GM21528 (cell line): Measurements from ENCODE around the gene CTRL.
"Not testable (repeated sequence)": the region's sequence is repeated elsewhere in the genome, so short reads cannot be mapped to it uniquely, and the experiment has no call there.

Source experiments
- ATAC-seq: cut with Tn5 transposase; IDR thresholded peaks from one replicate; pipeline ENCODE4 v1.9.1; 2021; ENCODE audit warnings: mild to moderate bottlenecking, moderate library complexity; ENCODE audit not compliant: unreplicated experiment, low FRiP score

The CTRL gene

GRCh38 chr16:67927131-67927941 lies 4.3 kb downstream of the CTRL start:
- no peak for ATAC-seq

DNA sequence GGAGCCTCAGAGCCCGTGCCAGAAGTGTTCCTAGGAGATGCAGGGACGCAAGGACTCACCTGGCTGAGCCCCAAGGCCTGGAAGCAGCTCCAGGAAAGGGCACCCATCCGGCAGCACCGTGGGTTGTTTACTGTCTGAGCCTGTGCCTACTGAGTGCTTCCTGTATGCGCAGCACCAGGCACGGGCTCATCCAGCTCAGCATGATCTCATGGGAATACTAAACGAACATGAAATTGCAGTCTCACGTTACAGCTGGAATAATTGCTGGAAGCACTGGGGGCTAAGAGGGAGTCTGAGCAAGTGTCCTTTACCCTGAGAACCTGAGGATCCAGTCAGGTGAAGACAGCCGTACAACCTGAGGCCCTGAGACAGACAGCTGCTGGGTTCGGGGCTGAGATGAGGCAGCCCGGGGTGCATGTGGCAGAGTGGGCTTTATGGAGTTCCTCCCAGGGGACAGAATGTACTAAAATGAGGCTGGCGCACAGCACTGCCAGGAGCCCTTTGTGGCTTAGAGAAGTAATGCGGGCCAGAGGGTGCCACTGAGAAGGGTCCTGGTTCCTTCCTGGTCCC lies 5.4 kb downstream of the CTRL start:
- ATAC-seq: no peak

DNA sequence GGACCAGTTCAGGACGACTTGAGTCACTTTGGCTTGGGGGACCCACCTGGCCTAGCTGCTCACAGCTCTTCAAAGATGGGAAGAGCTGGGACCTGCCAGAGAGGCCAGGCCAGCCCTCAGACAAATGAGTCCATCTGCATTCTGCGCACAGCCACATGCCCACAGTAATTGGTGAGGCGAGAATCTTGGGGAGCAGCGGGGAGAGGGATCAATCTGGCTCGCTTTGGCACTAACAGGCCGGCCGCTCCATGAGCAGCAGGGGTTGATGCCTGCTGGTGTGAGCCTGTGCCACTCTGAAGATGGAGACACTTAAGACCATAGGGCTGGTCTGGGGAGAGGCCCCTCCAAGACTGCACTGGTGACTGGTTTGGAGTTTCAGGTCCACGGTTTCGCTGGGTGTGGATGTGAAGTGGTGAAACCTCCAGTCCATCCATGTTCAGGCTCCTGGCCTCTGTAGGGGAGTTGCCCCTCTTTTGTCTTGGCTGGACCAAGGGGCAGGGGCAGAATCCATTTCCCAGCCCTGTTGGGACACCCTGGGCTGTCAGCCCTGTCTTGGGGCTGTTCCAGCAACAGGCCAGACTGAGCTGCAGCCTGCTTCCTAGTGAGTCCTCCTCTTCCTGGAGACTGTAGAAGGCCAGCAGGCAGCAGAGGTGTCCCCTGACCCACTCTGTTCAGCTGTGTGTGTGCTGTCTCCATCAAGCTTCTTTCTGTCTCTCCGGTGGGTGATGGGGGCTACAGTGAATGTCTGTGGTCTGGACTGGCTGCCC lies 7.3 kb downstream of the CTRL start:
- ATAC-seq: no peak

GRCh38 chr16:67923414-67924116 lies 8.1 kb downstream of the CTRL start:
- ATAC-seq: no peak

DNA sequence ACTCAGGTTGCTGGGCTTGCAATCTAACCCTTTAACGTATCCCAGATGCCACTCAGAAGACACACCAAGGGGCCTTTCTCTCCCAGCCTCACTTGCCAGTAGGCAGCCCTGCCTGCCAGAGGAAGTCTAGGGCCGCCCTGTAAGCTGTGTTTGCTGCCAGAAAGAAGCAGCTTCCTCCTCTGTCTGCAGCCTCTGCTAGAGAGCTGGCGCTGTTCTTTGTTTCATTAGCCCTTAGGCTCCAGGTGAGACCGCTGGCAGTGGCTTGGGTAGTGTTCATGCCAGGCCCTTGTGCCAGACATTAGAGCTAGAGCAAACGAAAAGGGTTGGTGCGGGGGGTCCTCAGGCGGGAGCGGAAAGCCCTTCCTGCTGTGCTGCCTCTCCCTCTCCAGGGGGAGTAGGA lies 8.9 kb downstream of the CTRL start:
- no peak for ATAC-seq

DNA sequence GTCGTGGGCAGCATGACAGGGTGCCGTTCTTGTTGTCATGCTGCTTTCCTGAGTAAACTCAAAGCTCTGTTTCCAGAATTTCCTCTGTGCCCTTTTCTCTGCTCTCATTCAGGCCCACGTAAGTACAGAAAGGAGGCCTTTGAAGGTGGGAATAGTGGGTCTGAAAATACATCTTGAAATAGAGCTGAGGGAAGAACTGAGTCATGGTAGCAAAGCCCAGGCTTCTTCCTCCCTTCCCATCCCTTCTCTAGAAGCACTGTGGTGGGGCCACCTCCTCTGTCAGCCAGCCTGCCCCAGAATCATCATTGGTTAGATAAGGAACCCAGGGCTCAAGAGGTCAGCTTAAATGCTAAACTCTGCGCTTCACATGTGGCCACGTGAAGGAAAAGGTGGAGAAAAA lies 9.4 kb downstream of the CTRL start:
- ATAC-seq: no peak

- ATAC-seq: no peak
Observed at GRCh38 chr16:67919622-67920221, 11.9 kb downstream of the CTRL start.

- ATAC-seq: no peak
Observed at GRCh38 chr16:67917852-67918236, 13.8 kb downstream of the CTRL start.

DNA sequence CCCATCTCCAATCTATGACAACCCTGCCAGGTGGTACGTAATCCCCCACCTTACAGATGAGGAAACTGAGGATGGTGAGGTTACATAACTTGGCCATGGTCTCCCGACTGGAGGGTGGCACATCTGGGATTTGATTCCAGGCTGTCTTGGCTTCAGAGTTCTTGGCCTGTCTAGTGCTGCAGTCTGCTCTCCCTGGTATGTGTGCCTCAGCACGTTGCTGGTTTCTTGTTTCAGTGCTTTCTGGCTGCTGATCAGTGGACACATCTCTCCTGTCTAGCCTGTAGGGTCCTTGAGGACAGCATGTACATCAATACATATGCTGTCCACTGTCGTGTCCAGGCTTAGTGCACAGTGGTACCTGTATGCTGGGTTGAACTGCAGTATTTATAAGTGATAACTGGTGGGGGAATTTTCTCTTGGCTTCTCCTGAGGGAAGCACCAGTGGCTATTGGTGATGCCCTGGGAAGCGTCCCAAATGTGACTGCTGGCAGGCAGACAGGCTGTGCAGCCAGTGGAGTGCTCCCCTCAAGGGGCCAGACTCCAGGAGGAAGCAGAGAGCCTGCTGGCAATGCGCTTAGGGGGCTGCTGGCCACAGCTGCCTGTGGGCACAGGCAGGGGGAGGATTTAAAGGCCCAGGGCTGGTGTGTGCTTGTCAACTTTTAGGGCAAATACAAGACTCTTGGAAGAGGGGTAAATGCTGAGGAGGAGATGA lies 14.4 kb downstream of the CTRL start:
- no peak for ATAC-seq

GRCh38 chr16:67915831-67916723 lies 15.6 kb downstream of the CTRL start:
- no peak for ATAC-seq

DNA sequence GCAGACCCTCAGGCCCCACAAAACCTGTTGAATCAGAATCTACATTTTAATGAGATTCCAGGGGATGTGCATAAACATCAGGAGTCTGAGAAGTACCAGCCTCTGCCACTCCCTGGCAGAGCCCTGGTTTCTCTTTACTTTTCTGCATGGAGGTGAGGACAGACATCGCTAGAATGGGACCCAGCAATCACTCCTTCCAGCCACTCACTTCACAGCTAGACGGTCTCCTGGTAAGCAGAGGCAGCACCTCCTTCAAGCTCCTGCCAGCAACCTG lies 16.2 kb downstream of the CTRL start:
- not testable (repeated sequence) for ATAC-seq

DNA sequence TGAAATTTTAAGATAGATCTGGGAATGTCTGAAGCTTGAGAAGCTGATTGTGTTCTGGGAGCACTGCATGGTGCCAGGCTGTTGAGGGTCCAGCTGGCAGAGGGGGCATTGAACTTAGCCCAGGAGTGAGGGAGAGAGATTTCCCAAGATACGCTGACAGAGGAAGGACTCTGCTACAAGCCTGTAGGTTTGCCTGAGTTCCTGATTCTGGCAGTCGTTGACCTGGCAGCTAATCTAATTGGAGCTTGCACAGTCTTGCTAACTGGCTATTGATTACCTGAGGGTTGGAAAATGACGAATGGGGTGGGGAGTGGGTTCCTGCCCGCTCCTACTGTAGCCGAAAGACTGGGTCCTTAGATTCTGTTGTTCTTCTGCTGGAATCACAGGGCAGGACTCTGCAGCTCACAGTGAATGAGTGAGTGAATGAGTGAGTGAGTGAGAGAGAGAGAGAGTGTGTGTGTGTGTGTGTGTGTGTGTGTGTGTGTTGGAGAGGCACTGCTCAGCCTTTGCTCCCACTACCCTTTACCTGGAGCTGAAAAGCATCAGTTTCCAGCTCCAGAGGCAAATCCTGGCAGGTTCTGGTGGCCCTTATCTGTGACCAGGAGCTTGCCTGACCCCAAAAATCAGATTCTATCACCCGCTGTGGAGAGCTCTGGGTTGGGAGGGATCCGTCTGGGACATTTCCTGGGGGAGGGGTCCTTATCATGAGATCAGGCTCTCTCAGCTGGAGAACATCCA lies 16.7 kb downstream of the CTRL start:
- ATAC-seq: no peak

- ATAC-seq: no peak
Observed at GRCh38 chr16:67910158-67910557, 21.5 kb downstream of the CTRL start.

DNA sequence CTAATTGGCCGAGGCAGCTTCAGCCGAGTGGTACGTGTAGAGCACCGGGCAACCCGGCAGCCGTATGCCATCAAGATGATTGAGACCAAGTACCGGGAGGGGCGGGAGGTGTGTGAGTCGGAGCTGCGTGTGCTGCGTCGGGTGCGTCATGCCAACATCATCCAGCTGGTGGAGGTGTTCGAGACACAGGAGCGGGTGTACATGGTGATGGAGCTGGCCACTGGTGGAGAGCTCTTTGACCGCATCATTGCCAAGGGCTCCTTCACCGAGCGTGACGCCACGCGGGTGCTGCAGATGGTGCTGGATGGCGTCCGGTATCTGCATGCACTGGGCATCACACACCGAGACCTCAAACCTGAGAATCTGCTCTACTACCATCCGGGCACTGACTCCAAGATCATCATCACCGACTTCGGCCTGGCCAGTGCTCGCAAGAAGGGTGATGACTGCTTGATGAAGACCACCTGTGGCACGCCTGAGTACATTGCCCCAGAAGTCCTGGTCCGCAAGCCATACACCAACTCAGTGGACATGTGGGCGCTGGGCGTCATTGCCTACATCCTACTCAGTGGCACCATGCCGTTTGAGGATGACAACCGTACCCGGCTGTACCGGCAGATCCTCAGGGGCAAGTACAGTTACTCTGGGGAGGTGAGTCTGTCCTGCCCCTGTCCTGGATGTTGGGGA lies 22.5 kb downstream of the CTRL start:
- ATAC-seq: no peak

DNA sequence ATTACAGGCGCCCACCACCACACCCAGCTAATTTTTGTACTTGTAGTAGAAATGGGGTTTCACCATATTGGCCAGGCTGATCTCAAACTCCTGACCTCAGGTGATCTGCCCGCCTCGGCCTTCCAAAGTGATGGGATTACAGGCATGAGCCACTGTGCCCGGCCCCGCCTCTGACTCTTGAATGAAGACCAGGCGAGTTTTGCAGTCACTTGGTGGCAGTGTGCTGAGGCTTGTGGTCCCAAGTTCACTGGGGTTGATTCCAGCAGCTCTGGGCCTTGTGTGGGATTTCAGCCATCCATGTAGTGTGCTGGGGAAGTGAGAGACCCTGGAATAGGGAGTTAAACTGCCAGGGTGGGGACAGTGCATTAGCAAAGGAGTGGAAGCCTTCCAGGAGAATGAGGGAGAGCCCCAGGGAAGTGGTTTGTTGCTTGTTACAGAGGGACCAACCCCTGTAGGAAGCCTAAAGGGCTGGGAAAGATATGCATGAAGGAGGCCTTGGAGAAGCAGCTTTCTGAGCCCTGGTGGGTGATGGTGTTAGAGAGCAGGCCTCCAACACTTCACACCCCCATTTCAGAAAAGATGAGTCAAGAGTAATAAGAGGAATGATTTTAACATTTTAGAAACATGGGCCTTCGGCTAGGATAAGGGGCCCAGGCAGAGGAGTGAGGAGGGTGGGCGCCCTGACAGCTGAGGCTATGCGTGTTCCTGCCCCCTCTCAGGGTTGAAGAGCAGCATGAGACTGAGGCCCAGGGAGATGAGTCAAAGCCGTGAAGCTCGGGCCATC lies 24.1 kb downstream of the CTRL start:
- no peak for ATAC-seq

DNA sequence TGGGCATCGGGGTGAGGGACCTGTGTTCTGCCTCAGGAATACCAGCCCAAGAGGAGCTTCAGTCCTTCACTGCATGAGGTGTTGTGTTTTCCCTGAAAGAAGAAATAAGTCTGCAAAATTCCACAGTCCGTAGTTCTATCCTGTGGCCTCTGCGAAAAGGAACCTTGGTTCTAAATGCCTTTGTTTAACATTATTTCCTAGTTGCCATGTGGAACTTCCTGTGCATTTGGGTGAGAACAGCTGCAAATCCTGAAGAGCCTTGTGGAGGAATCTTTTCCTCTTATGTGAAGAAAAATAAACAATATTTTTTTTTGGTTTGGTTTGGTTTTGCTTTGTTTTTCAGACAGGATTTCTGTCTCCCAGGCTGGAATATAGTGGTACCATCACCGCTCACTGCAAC lies 28.8 kb downstream of the CTRL start:
- ATAC-seq: no peak

DNA sequence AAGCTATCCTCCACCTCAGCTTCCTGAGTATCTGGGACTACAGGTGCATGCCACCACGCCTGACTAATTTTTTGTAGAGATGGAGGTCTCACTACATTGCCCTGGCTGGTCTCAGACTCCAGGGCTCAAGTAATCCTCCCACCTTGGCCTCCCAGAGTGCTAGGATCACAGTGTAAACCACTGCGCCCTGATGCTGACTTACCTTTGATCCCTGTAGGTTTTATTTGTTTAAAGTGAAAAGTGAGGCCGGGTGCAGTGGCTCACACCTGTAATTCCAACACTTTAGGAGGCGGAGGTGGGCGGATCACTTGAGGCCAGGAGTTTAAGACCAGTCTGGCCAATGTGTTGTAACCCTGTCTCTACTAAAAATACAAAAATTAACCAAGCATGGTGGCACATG lies 29.9 kb downstream of the CTRL start:
- no peak for ATAC-seq
